Adrenal gland (tissue), 12 donors: ENCODE measurements around the gene PQBP1. TPM values are rescaled to one million over a fixed set of nuclear protein-coding genes. Genes with fewer than 3 reads are reported as not detected.

Source experiments
- DNase-seq, 7 donors: peaks; one replicate each; pipeline ENCODE4 v3.0.0-alpha.2; 2019 to 2020
- H3K27ac ChIP-seq, 5 donors: fragments of 200-600 bp; sonication (generic) in 4 of 5; 1 replicate in 3 of 5; 2 replicates in 2 of 5; pipeline versions ENCODE4 v1.5.1 to v1.8.0; 2016 to 2020; ENCODE audit warnings: mild to moderate bottlenecking in 1 of 5
- H3K27me3 ChIP-seq: fragments of 200-600 bp; 2 replicates; pipeline ENCODE4 v1.8.0; 2021
- H3K36me3 ChIP-seq, 2 donors: fragments of 200-600 bp; replicated peaks in 1 of 2; 1 replicate in 1 of 2; 2 replicates in 1 of 2; pipeline versions ENCODE4 v1.5.1 to v1.8.0; 2018 to 2022
- H3K4me1 ChIP-seq, 2 donors: fragments of 200-600 bp; replicated peaks in 1 of 2; 1 replicate in 1 of 2; 2 replicates in 1 of 2; pipeline versions ENCODE4 v1.5.1 to v1.8.0; 2018 to 2021
- H3K4me3 ChIP-seq, 4 donors: fragments of 200-600 bp; sonication (generic) in 3 of 4; one replicate each; pipeline ENCODE4 v1.5.1; 2016 to 2018
- H3K9me3 ChIP-seq, 3 donors: fragments of 200-600 bp; sonication (generic) in 1 of 3; replicated peaks in 1 of 3; 1 replicate in 2 of 3; 2 replicates in 1 of 3; pipeline versions ENCODE4 v1.5.1 to v1.8.0; 2016 to 2021
- POLR2A ChIP-seq, 2 donors: fragments of 450-650 bp; IDR thresholded peaks; one replicate each; pipeline ENCODE4 v1.6.1; 2017; ENCODE audit warnings: antibody characterized with exemption in 2 of 2, mild to moderate bottlenecking in 2 of 2, moderate library complexity in 1 of 2
- WGBS, 4 donors: extraction: QIAGEN DNeasy Blood & Tissue Kit in 2 of 4; methylation state at CpG; one replicate each; pipeline versions ENCODE4 v1.1.5 to v1.1.7; 2013 to 2017; 5-methylcytosine and 5-hydroxymethylcytosine counted together
- intact Hi-C, 2 donors: fragments of 100-400 bp; cut with DNase I; formaldehyde crosslinking; loops; one replicate each; pipeline versions ENCODE4 v1.14.1 to v1.15.0; 2022 to 2023
- polyA plus RNA-seq, 3 donors: library from polyadenylated mRNA; stranded (reverse); fragments of 200-250 nt in 2 of 3; fragments of 350-450 nt in 1 of 3; fragmentation: Illumina TruSeq in 1 of 3; extraction: RNeasy Lipid Tissue Mini Kit (QIAGEN cat#74804) in 1 of 3; gene quantifications; one replicate each; pipeline ENCODE4 v1.2.3, GENCODE V29; 2013 to 2014
- total RNA-seq, 9 donors: library from RNA; depleted of rRNA in 4 of 9; stranded (reverse); fragments of >200 nt in 4 of 9; fragments of 120-200 nt in 1 of 9; fragmentation: NEBNext Ultra II Directional in 1 of 9; extraction: Animal tissue kit (Norgen Biotek cat#: 25700) in 1 of 9; gene quantifications; one replicate each; pipeline versions ENCODE4 v1.1.0 to v1.2.4, GENCODE V29; 2013 to 2023
- TF ChIP-seq, protein P1 (sequence below), 6 experiments: fragments of 450-650 bp in 4 of 6; fragments of 200-600 bp in 2 of 6; sonication (generic) in 1 of 6; IDR thresholded peaks; 1 replicate in 5 of 6; 2 replicates in 1 of 6; pipeline versions ENCODE4 v1.5.1 to v1.8.0; 2016 to 2021; ENCODE audit warnings: antibody characterized with exemption in 6 of 6, mild to moderate bottlenecking in 2 of 6, moderate library complexity in 1 of 6
- donor health status: healthy with polysubstance abuse.
- donor health status: Bipolar disorder and iron deficiency.
- donor health status: DM: yes; HTN: yes; CAD: no.
- donor health status: DM: no; HTN: no; CAD: no.
- donor health status: DM: no; HTN: no; CAD: no.
- donor health status: DM: yes; HTN: yes; CAD: no.

PQBP1 gene
- total and polyA plus RNA-seq, 12 donors = 53.1 to 316 (median 94.6) TPM

GRCh38 chrX:48893556-48894348 is 4.0 kb upstream of the PQBP1 start:
- TF ChIP-seq POLR2A (IDR thresholded peaks at IDR 0.05) = no peak
- TF ChIP-seq, protein P1, sequence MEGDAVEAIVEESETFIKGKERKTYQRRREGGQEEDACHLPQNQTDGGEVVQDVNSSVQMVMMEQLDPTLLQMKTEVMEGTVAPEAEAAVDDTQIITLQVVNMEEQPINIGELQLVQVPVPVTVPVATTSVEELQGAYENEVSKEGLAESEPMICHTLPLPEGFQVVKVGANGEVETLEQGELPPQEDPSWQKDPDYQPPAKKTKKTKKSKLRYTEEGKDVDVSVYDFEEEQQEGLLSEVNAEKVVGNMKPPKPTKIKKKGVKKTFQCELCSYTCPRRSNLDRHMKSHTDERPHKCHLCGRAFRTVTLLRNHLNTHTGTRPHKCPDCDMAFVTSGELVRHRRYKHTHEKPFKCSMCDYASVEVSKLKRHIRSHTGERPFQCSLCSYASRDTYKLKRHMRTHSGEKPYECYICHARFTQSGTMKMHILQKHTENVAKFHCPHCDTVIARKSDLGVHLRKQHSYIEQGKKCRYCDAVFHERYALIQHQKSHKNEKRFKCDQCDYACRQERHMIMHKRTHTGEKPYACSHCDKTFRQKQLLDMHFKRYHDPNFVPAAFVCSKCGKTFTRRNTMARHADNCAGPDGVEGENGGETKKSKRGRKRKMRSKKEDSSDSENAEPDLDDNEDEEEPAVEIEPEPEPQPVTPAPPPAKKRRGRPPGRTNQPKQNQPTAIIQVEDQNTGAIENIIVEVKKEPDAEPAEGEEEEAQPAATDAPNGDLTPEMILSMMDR (IDR thresholded peaks at IDR 0.05) = no peak
- Histone ChIP-seq H3K36me3 (peaks cover 0 to 6% of the 10 kb centered on the region in 2 donors), H3K9me3 (no peaks in the 10 kb centered on the region), H3K4me1 (peaks cover 7 to 9% of the 10 kb centered on the region in 2 donors), H3K4me3 (no peak overlapping the region), H3K27ac (no peak overlapping the region), H3K27me3 (no peaks in the 10 kb centered on the region)
- WGBS, 4 donors = 76 to 90% (median 82%) methylated on average over 4 to 16 of the region's 16 CpGs
- intact Hi-C loops = no loop called here
- peak in 1 of 7 donors; percentile 34 for DNase-seq

DNA sequence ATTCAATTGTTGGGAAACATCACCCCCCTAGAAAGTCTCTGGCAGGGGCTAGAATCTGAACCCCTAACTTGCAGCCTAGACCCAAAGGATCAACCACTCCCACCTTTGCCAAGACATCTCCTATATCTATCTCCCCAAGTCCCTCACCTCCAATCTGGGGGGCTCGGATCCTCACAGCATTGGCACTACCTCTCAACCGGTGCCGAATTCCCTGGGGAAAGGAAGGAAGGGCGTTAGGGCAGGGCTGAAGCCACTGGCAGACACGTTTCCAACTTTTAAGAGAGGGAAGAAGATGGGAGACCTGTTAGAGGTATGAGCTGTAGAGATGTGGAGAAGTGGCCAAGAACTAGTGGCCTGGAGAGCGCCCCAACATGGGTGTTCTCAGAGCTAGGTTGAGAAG is 2.8 kb upstream of the PQBP1 start:
- DNase-seq = peak in 1 of 7 donors; percentile 17
- TF ChIP-seq POLR2A (IDR thresholded peaks at IDR 0.05) = no peak
- TF ChIP-seq, protein P1 (IDR thresholded peaks at IDR 0.05) = no peak

GRCh38 chrX:48896611-48897011 is 1.1 kb upstream of the PQBP1 start:
- peak overlapping the region; percentile 81 to 100 (median 97) for H3K27ac ChIP-seq
- peaks cover 7 to 14% of the 10 kb centered on the region in 2 donors for H3K4me1 ChIP-seq
- DNase-seq = peak in 2 of 7 donors; percentile 18 to 54
- no peak for TF ChIP-seq POLR2A (IDR thresholded peaks at IDR 0.05)
- TF ChIP-seq, protein P1 (IDR thresholded peaks at IDR 0.05) = no peak
- 0 to 58% (median 40%) methylated on average over 4 to 9 of the region's 9 CpGs for WGBS, 4 donors
- peaks cover 0 to 14% of the 10 kb centered on the region in 2 donors for H3K36me3 ChIP-seq
- peak overlapping the region in 2 of 4 donors; percentile 7 to 72 for H3K4me3 ChIP-seq
- H3K9me3 ChIP-seq = no peaks in the 10 kb centered on the region
- intact Hi-C loops = no loop called here
- no peaks in the 10 kb centered on the region for H3K27me3 ChIP-seq

More for the DNA sequence above, 2.8 kb upstream of the PQBP1 start:
- Histone ChIP-seq H3K27ac (no peak overlapping the region), H3K4me3 (no peak overlapping the region), H3K9me3 (no peaks in the 10 kb centered on the region), H3K36me3 (peaks cover 0 to 6% of the 10 kb centered on the region in 2 donors), H3K27me3 (no peaks in the 10 kb centered on the region), H3K4me1 (peaks cover 7 to 14% of the 10 kb centered on the region in 2 donors)
- intact Hi-C loops = no loop called here
- 74 to 84% (median 79%) methylated on average over 6 of the region's 6 CpGs; no CpG with 5 or more reads in 1 of the 4 donors for WGBS, 4 donors

DNA sequence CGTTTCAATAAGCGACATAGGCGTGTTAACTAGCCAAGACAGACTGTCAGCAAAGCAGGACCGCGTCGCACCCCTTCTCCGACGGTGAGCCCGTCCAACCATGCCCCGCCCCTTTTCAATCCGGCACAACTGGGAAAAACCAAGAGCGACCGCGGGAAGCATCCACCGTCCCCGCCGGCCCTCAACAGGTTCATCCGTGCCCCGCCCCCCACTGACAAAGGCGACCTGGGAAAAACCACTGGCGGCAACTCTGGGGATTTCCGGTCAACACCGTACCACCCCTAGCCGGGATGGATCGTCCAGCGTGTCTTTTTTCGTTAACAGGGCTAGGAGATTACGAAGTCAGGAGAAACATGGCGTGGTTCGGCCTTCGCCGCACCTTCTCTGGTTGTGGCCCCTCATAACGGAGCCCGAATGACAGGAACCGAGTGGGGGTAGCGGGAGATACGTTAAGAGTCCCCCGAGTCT is 539 bp upstream of the PQBP1 start:
- peak overlapping the region; percentile 81 to 100 (median 97) for H3K27ac ChIP-seq
- peak overlapping the region in 3 of 4 donors; percentile 42 to 72 (median 50) for H3K4me3 ChIP-seq
- peaks cover 0 to 20% of the 10 kb centered on the region in 2 donors for H3K36me3 ChIP-seq
- no peaks in the 10 kb centered on the region for H3K9me3 ChIP-seq
- intact Hi-C loops = no loop called here
- H3K4me1 ChIP-seq = peaks cover 7 to 14% of the 10 kb centered on the region in 2 donors
- WGBS, 4 donors = 0 to 49% (median 19%) methylated on average over 3 to 38 of the region's 38 CpGs
- peak; percentile 83 to 95 (median 91) for DNase-seq
- no peaks in the 10 kb centered on the region for H3K27me3 ChIP-seq
- no peak for TF ChIP-seq POLR2A (IDR thresholded peaks at IDR 0.05)
- TF ChIP-seq, protein P1 (IDR thresholded peaks at IDR 0.05) = peak in 1 of 6 experiments; percentile 17
